PC-3 (cell line): ENCODE results near the gene TXNRD1. TPM values are rescaled to one million over a fixed set of nuclear protein-coding genes. Genes with fewer than 3 reads are reported as not detected.

Source experiments
- ATAC-seq: fragments of 200-7000 bp; cut with Tn5 transposase; 2 replicates; pipeline ENCODE4 v1.9.1; 2020; ENCODE audit warnings: mild to moderate bottlenecking, moderate library complexity
- BruUV-seq: library from RNA; stranded (reverse); fragments of 400-500 nt; replicated peaks from 2 replicates; lab custom pipeline; 2021; lab: Mats Ljungman, UMichigan
- CTCF ChIA-PET: fragments of 300-600 bp; sonication (Branson Sonifier 250); formaldehyde crosslinking; loops from one replicate; lab custom pipeline; 2022; ENCODE audit warnings: antibody characterized with exemption; lab: Charles Lee
- POLR2A ChIA-PET: fragments of 300-600 bp; sonication (Branson Sonifier 250); formaldehyde crosslinking; loops from one replicate; lab custom pipeline; 2022; ENCODE audit warnings: antibody characterized with exemption; ENCODE audit not compliant: unreplicated experiment; lab: Charles Lee
- DNase-seq: peaks from one replicate; pipeline ENCODE4 v3.0.0-alpha.2; 2015
- H2AFZ ChIP-seq: fragments of 300-600 bp; sonication (generic); 2 replicates; pipeline ENCODE4 v1.6.0; 2016; ENCODE audit warnings: antibody characterized with exemption, low read length
- H3F3A ChIP-seq: fragments of 300-600 bp; sonication (generic); one replicate; pipeline ENCODE4 v1.6.0; 2017; ENCODE audit warnings: antibody characterized with exemption, low read length, control low read depth, mild to moderate bottlenecking; ENCODE audit not compliant: unreplicated experiment
- H3K27ac ChIP-seq: fragments of 300-600 bp; sonication (generic); 2 replicates; pipeline ENCODE4 v1.5.1; 2016; ENCODE audit warnings: mild to moderate bottlenecking, low read length
- H3K27me3 ChIP-seq: fragments of 300-600 bp; sonication (generic); 2 replicates; pipeline ENCODE4 v1.6.1; 2016; ENCODE audit warnings: low read length, mixed read lengths
- H3K36me3 ChIP-seq: fragments of 300-600 bp; sonication (generic); 2 replicates; pipeline ENCODE4 v1.6.1; 2016; ENCODE audit warnings: low read depth, mixed run types, low read length, mixed read lengths
- H3K4me1 ChIP-seq: fragments of 300-600 bp; sonication (generic); 2 replicates; pipeline ENCODE4 v1.5.1; 2016; ENCODE audit warnings: low read length; ENCODE audit not compliant: insufficient read depth
- H3K4me2 ChIP-seq: fragments of 300-600 bp; sonication (generic); 2 replicates; pipeline ENCODE4 v1.6.0; 2016; ENCODE audit warnings: low read length
- H3K4me3 ChIP-seq: fragments of 300-600 bp; sonication (generic); 2 replicates; pipeline ENCODE4 v1.5.1; 2016; ENCODE audit warnings: mild to moderate bottlenecking, low read length, mixed read lengths
- H3K79me2 ChIP-seq: fragments of 300-600 bp; sonication (generic); 2 replicates; pipeline ENCODE4 v1.6.1; 2017; ENCODE audit warnings: low read length, mixed read lengths
- H3K9ac ChIP-seq: fragments of 300-600 bp; sonication (generic); 2 replicates; pipeline ENCODE4 v1.6.0; 2016; ENCODE audit warnings: mild to moderate bottlenecking, low read length
- H3K9me2 ChIP-seq: fragments of 300-600 bp; sonication (generic); replicated peaks from 2 replicates; pipeline ENCODE4 v1.6.1; 2016; ENCODE audit warnings: mixed run types, low read length, mixed read lengths
- H3K9me3 ChIP-seq: fragments of 300-600 bp; sonication (generic); 2 replicates; pipeline ENCODE4 v1.6.1; 2016; ENCODE audit warnings: low read length, mixed read lengths
- H4K20me1 ChIP-seq: fragments of 300-600 bp; sonication (generic); 2 replicates; pipeline ENCODE4 v1.6.1; 2016; ENCODE audit warnings: low read length, mixed read lengths
- CTCF ChIP-seq: fragments of 300-600 bp; sonication (generic); conservative IDR thresholded peaks from 2 replicates; pipeline ENCODE4 v1.5.1; 2017; ENCODE audit warnings: antibody characterized with exemption, low read depth, mild to moderate bottlenecking, low read length
- EZH2 ChIP-seq: fragments of 300-600 bp; sonication (generic); IDR thresholded peaks from one replicate; pipeline ENCODE4 v1.6.1; 2017; ENCODE audit warnings: antibody characterized with exemption, mild to moderate bottlenecking, low read length; ENCODE audit not compliant: unreplicated experiment
- EZH2phosphoT487 ChIP-seq: fragments of 300-600 bp; sonication (generic); IDR thresholded peaks from 2 replicates; pipeline ENCODE4 v1.6.1; 2018; ENCODE audit warnings: mild to moderate bottlenecking, antibody characterized with exemption, low read length, borderline replicate concordance
- intact Hi-C: fragments of 100-400 bp; cut with micrococcal nuclease; formaldehyde crosslinking; loops from 2 replicates; pipeline ENCODE4 v1.9.0; 2023
- total RNA-seq: library from RNA; depleted of rRNA; stranded (reverse); fragments of >200 nt; gene quantifications from 2 replicates; pipeline ENCODE4 v1.2.3, GENCODE V29; 2014

The TXNRD1 gene
- total RNA-seq, 1 experiment from 2014 or later, result 419 TPM

DNA sequence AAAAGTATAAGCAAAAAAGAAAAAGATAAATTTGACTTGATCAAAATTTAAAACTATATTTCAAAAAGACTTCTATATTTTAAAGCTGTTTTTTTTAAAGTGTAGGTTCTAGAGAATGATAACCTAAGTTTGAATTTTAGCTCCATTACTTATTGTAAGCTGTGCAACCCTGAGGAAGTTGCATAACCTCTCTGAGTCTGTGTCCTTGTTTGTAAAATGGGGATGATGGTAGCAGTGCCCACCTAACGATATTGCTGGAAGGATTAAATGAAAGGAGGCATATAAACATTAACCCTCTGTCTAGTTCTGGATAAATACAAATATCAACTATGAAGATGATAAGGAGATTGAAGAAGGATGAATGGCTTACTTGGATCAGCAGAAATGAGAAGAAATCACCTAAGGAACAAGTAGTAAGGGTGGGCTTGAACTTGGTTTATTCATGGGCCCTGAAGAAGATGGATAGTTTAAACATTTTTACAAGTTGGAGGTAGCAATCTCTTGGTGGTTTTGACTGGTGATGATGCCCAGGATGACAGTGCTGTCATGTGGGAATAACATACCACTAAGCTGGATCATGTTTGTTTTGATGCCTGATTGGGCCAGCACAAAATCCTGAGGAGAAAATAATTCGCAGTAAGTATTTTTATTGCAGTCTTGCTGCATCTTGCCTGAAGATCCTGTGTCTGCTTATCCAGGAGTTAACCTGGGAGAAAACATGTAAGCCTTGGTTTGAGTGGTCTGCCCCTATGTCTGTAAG lies 35.0 kb downstream of the TXNRD1 start:
- H3K36me3 ChIP-seq, result no peaks in the 10 kb centered on the region
- no peaks in the 10 kb centered on the region for H4K20me1 ChIP-seq
- DNase-seq (no peak), ATAC-seq (no peak)
- no peak overlapping the region for H3K9ac ChIP-seq
- no peaks in the 10 kb centered on the region for H3K27me3 ChIP-seq
- H3K4me1 ChIP-seq, result peaks cover 4% of the 10 kb centered on the region
- H3K9me3 ChIP-seq, result no peaks in the 10 kb centered on the region
- no peaks in the 10 kb centered on the region for H3K9me2 ChIP-seq
- CTCF ChIA-PET, result no interaction called here
- H3K27ac ChIP-seq, result no peak overlapping the region
- no TSS peak for BruUV-seq
- H3F3A ChIP-seq, result no peaks in the 10 kb centered on the region
- no peaks in the 10 kb centered on the region for H3K79me2 ChIP-seq
- H2AFZ ChIP-seq, result no peak overlapping the region
- intact Hi-C loops, result no loop called here
- H3K4me3 ChIP-seq, result no peak overlapping the region
- TF ChIP-seq EZH2phosphoT487 (no peak), EZH2 (no peak), CTCF (no peak)
- H3K4me2 ChIP-seq, result no peak overlapping the region
- POLR2A ChIA-PET, result interaction anchor here (0.6 kb wide), 1 partner anchor 14 kb away, joined by 7 read pairs; no protein-coding TSS in a partner anchor

GRCh38 chr12:104257913-104258472 lies 42.4 kb downstream of the TXNRD1 start:
- no TSS peak for BruUV-seq
- intact Hi-C loops, result no loop called here
- H3K4me1 ChIP-seq, result peaks cover 37% of the 10 kb centered on the region
- peak overlapping the region; percentile 46 for H3K27ac ChIP-seq
- no peaks in the 10 kb centered on the region for H3K79me2 ChIP-seq
- H3K4me3 ChIP-seq, result no peak overlapping the region
- H3K27me3 ChIP-seq, result no peaks in the 10 kb centered on the region
- no peaks in the 10 kb centered on the region for H3K36me3 ChIP-seq
- H3F3A ChIP-seq, result peaks cover 5% of the 10 kb centered on the region
- no peaks in the 10 kb centered on the region for H4K20me1 ChIP-seq
- CTCF ChIA-PET, result interaction anchor here (0.7 kb wide), 1 partner anchor 38 kb away, joined by 3 read pairs; no protein-coding TSS in a partner anchor
- POLR2A ChIA-PET, result no interaction called here
- ATAC-seq (no peak), DNase-seq (no peak)
- 0 out of 2 replicates have a peak overlapping the region, but pooled peaks have one; percentile 12 for H3K4me2 ChIP-seq
- no peaks in the 10 kb centered on the region for H3K9me2 ChIP-seq
- H3K9me3 ChIP-seq, result no peaks in the 10 kb centered on the region
- H2AFZ ChIP-seq, result no peak overlapping the region
- 0 out of 2 replicates have a peak overlapping the region, but pooled peaks have one; percentile 2 for H3K9ac ChIP-seq
- TF ChIP-seq CTCF (no peak), EZH2 (no peak), EZH2phosphoT487 (no peak)
